ENCODE results near the gene LDB2.

LDB2 gene

DNA sequence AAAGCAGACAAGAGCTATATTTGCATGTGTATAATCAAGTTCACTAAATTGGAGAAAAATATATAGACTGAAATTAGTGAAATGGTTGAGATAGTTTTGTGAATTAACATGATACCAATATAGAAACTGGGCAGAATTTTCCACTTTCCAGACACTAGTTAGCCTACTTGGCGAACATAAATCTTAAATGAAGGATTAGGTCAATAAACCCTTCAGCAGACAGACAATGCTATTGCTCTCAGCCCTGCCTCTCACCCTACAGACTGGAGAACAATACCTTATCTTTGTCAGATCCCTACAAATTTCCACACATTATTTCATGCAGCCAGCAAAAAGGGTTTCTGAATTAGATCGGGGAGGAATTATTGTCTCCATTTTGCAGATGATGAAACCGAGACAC is 435.8 kb downstream of the LDB2 start:
- no peak for FAIRE-seq

DNA sequence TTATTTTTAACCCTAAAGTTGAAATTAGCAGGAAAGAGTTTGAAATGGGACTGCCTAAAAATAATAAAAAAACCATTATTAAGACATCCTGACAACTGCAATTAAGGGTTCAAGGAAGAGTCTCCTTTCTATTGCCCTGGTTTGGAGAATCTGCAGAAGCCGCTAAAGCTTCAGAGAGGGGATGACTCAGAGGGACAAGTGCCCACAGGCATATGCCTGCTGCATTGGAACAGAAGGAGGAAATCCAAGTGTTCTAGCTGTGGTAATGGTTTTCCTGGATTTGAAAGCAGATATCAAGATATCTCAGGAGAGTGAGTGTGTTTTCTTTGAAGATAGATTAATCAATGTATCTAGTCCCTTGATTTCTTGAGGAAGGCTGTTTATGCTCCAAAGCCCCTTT is 437.1 kb downstream of the LDB2 start:
- FAIRE-seq = no peak

DNA sequence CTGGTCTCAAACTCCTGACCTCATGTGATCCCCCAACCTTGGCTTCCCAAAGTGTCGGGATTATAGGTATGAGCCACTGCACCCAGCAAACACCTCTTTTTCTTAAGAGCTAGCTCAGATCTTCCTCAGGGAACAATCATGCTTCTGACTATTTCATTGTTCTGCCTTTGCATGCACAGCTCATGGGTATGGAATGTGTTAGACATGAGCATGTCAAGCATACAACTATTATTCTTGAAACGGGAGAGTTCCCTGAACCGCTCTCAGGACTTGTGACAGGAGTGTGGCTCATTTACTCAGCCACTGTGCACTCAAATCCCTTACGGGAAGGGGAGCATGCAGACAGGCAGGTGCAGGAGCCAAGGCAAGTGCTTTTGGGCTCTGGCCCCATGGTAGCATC is 440.5 kb downstream of the LDB2 start:
- FAIRE-seq = no peak
